Sigmoid colon (tissue), 7 donors: ENCODE data around the gene ZFAND3. TPM values are rescaled to one million over a fixed set of nuclear protein-coding genes. Genes with fewer than 3 reads are reported as not detected.

Source experiments
- DNase-seq: peaks from one replicate; pipeline ENCODE4 v3.0.0-alpha.2; 2019
- H3K27ac ChIP-seq, 4 donors: fragments of 200-600 bp; sonication (generic); one replicate each; pipeline ENCODE4 v1.5.1; 2016 to 2019; ENCODE audit warnings: mild to moderate bottlenecking in 1 of 4
- H3K27me3 ChIP-seq, 3 donors: fragments of 200-600 bp; sonication (generic); one replicate each; pipeline ENCODE4 v1.5.1; 2019; ENCODE audit warnings: mild to moderate bottlenecking in 1 of 3
- H3K36me3 ChIP-seq, 4 donors: fragments of 200-600 bp; sonication (generic); one replicate each; pipeline ENCODE4 v1.5.1; 2016 to 2019
- H3K4me1 ChIP-seq, 4 donors: fragments of 200-600 bp; sonication (generic); one replicate each; pipeline ENCODE4 v1.5.1; 2017 to 2019
- H3K4me3 ChIP-seq, 4 donors: fragments of 200-600 bp; sonication (generic); one replicate each; pipeline ENCODE4 v1.5.1; 2017 to 2019; ENCODE audit warnings: mild to moderate bottlenecking in 2 of 4, moderate library complexity in 1 of 4
- H3K9me3 ChIP-seq, 4 donors: fragments of 200-600 bp in 3 of 4; sonication (generic) in 3 of 4; one replicate each; pipeline versions ENCODE4 v1.5.1 to v1.6.1; 2013 to 2019
- EP300 ChIP-seq, 4 donors: sonication (generic); formaldehyde crosslinking; IDR thresholded peaks; one replicate each; pipeline ENCODE4 v1.6.1; 2017; ENCODE audit warnings: antibody characterized with exemption in 4 of 4
- POLR2A ChIP-seq, 2 donors: fragments of 450-650 bp; IDR thresholded peaks; one replicate each; pipeline ENCODE4 v1.6.1; 2016; ENCODE audit warnings: antibody characterized with exemption in 2 of 2, mild to moderate bottlenecking in 2 of 2, moderate library complexity in 2 of 2
- POLR2AphosphoS5 ChIP-seq, 4 donors: sonication (generic); formaldehyde crosslinking; IDR thresholded peaks; one replicate each; pipeline ENCODE4 v1.6.1; 2017; ENCODE audit warnings: antibody characterized with exemption in 4 of 4
- WGBS, 2 donors: extraction: QIAGEN DNeasy Blood & Tissue Kit; methylation state at CpG; one replicate each; pipeline ENCODE4 v1.1.7; 2013; 5-methylcytosine and 5-hydroxymethylcytosine counted together
- intact Hi-C: fragments of 100-400 bp; cut with DNase I; formaldehyde crosslinking; loops from one replicate; pipeline ENCODE4 v1.15.1; 2023
- polyA plus RNA-seq, 3 donors: library from polyadenylated mRNA; stranded (reverse); fragments of 200-250 nt; gene quantifications; one replicate each; pipeline ENCODE4 v1.2.3, GENCODE V29; 2013
- total RNA-seq, 4 donors: library from RNA; depleted of rRNA; stranded (reverse); fragments of >200 nt; gene quantifications; one replicate each; pipeline ENCODE4 v1.1.0, GENCODE V29; 2016
- TF ChIP-seq, protein P1 (sequence below), 4 experiments: fragments of 450-650 bp in 3 of 4; fragments of 200-600 bp in 1 of 4; IDR thresholded peaks; one replicate each; pipeline ENCODE4 v1.5.1; 2016 to 2019; ENCODE audit warnings: antibody characterized with exemption in 4 of 4, mild to moderate bottlenecking in 3 of 4, moderate library complexity in 2 of 4
- donor health status: healthy with polysubstance abuse.
- donor health status: Bipolar disorder and iron deficiency.
- donor health status: healthy.

ZFAND3 gene
- total and polyA plus RNA-seq, 7 donors = 32.4 to 54.8 (median 39.0) TPM

DNA sequence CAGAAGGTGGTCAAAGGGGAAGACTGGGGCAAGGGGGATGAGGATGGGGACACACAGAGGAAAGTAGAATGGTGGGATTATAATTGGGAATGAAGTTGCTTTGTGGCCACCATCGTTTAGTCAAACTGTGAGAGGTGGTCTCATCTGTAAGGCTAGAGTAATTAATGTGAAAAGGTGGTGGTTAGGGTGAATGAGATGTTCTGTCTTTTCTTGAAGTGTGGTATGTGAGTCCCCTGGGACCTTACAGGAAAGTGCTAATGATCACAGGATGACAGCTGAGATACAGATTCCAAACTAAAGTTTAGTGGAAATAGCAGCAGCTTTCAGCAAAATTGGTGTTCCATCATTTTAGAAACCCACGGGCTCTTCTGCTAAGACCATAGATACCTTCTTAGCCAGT, 10.7 kb downstream of the ZFAND3 start:
- no peaks in the 10 kb centered on the region for H3K36me3 ChIP-seq
- H3K4me3 ChIP-seq = no peak overlapping the region
- peaks cover 0 to 67% (median 46%) of the 10 kb centered on the region in 4 donors for H3K4me1 ChIP-seq
- no peak for DNase-seq
- intact Hi-C loops = no loop called here
- 73 to 94% methylated on average over 2 of the region's 2 CpGs for WGBS, 2 donors
- TF ChIP-seq, protein P1, sequence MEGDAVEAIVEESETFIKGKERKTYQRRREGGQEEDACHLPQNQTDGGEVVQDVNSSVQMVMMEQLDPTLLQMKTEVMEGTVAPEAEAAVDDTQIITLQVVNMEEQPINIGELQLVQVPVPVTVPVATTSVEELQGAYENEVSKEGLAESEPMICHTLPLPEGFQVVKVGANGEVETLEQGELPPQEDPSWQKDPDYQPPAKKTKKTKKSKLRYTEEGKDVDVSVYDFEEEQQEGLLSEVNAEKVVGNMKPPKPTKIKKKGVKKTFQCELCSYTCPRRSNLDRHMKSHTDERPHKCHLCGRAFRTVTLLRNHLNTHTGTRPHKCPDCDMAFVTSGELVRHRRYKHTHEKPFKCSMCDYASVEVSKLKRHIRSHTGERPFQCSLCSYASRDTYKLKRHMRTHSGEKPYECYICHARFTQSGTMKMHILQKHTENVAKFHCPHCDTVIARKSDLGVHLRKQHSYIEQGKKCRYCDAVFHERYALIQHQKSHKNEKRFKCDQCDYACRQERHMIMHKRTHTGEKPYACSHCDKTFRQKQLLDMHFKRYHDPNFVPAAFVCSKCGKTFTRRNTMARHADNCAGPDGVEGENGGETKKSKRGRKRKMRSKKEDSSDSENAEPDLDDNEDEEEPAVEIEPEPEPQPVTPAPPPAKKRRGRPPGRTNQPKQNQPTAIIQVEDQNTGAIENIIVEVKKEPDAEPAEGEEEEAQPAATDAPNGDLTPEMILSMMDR (IDR thresholded peaks at IDR 0.05) = no peak
- TF ChIP-seq POLR2AphosphoS5 (IDR thresholded peaks at IDR 0.05) (no peak), EP300 (IDR thresholded peaks at IDR 0.05) (no peak)
- H3K27ac ChIP-seq = no peak overlapping the region
- no peaks in the 10 kb centered on the region for H3K9me3 ChIP-seq
- H3K27me3 ChIP-seq = no peaks in the 10 kb centered on the region

DNA sequence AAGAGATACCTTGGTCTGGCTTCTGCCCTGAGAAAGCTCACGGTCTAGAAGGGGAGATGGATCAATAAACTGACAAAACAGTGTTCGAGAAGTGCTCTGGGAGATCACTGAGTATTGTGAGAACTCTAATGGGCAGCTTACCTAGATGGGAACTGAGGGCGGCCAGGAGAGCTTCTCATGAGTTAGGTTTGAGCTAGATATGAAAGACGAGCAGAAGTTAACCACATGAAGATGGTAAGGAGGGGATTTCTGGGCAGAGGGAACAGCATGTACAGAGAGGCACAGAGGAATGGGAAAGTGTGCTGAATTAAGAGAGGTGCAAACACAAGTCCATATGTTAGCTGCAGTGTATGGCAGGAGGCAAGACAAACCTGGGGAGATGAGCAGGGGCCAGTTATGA, 11.9 kb downstream of the ZFAND3 start:
- WGBS, 2 donors = 87 to 92% methylated on average over 4 of the region's 4 CpGs
- Histone ChIP-seq H3K27me3 (no peaks in the 10 kb centered on the region), H3K9me3 (no peaks in the 10 kb centered on the region), H3K36me3 (no peaks in the 10 kb centered on the region), H3K4me3 (no peak overlapping the region), H3K4me1 (peaks cover 0 to 65% (median 36%) of the 10 kb centered on the region in 4 donors), H3K27ac (no peak overlapping the region)
- DNase-seq = no peak
- intact Hi-C loops = no loop called here
- no peak for TF ChIP-seq POLR2A (IDR thresholded peaks at IDR 0.05)
- TF ChIP-seq POLR2AphosphoS5 (IDR thresholded peaks at IDR 0.05) = no peak
- TF ChIP-seq, protein P1 (IDR thresholded peaks at IDR 0.05) = no peak
- no peak for TF ChIP-seq EP300 (IDR thresholded peaks at IDR 0.05)

DNA sequence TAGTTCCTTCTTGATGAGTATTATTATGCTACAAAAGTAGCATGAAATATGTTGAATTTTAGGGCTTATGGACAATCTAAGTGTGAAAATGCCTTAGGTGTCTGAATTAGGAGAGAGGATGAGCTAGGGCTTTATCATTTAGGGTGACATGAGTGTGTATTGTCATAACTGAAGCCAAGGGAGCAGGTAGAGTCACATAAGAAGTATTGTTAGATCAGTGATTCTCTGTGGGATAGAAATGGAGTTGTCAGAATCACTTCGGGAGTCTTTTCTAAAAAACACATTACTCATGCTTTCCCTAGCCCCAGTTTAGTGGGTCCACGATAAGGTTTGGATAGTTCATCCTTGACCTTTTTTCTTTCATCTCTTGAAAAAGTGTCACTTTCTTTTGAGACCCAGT, 16.4 kb downstream of the ZFAND3 start:
- Histone ChIP-seq H3K27ac (no peak overlapping the region), H3K36me3 (no peaks in the 10 kb centered on the region), H3K4me1 (peaks cover 0 to 33% (median 13%) of the 10 kb centered on the region in 4 donors), H3K9me3 (no peaks in the 10 kb centered on the region), H3K27me3 (no peaks in the 10 kb centered on the region), H3K4me3 (no peak overlapping the region)
- 92 to 96% methylated on average over 2 of the region's 2 CpGs for WGBS, 2 donors
- TF ChIP-seq EP300 (IDR thresholded peaks at IDR 0.05) = no peak
- TF ChIP-seq POLR2A (IDR thresholded peaks at IDR 0.05) = no peak
- TF ChIP-seq POLR2AphosphoS5 (IDR thresholded peaks at IDR 0.05) = no peak
- TF ChIP-seq, protein P1 (IDR thresholded peaks at IDR 0.05) = no peak
- intact Hi-C loops = no loop called here
- DNase-seq = no peak

DNA sequence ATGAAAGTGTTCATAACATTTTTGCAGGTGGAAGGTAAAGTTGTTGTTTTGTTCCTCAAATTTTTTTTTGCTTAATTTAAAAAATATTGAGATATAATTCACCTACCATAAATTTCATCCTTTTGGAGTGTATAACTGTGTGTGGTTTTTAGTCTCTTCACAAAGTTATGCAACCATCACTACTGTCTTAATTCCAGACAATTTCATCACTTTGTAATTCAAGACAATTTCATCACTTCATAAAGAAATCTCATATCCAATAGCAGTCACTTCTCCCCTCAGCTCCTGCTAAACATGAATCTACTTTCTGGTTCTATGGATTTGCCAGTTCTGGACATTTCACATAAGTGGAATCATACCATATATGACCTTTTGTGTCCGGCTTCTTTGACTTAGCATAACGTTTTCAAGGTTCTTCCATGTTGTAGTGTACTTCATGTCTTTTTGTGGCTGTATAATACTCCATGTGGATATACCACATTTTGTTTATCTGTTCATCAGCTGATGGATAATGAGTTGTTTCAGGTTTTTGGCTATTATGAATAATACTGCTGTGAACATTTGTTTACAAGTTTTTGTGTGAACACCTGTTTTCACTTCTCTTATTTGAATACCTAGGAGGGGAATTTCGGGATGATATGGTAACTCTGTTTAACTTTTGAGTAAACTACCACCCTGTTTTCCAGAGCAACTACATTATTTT, 18.8 kb downstream of the ZFAND3 start:
- DNase-seq = no peak
- H3K9me3 ChIP-seq = no peaks in the 10 kb centered on the region
- H3K4me3 ChIP-seq = no peak overlapping the region
- H3K27me3 ChIP-seq = no peaks in the 10 kb centered on the region
- H3K36me3 ChIP-seq = no peaks in the 10 kb centered on the region
- TF ChIP-seq, protein P1 (IDR thresholded peaks at IDR 0.05) = no peak
- TF ChIP-seq POLR2AphosphoS5 (IDR thresholded peaks at IDR 0.05) = no peak
- no peak for TF ChIP-seq EP300 (IDR thresholded peaks at IDR 0.05)
- TF ChIP-seq POLR2A (IDR thresholded peaks at IDR 0.05) = no peak
- no peak overlapping the region for H3K27ac ChIP-seq
- intact Hi-C loops = no loop called here
- WGBS, 2 donors = 90 to 91% methylated on average over 3 of the region's 3 CpGs
- H3K4me1 ChIP-seq = peaks cover 0 to 20% (median 10%) of the 10 kb centered on the region in 4 donors
